Psoas muscle (tissue), 8 donors: ENCODE data around the gene CCDC51. TPM values are rescaled to one million over a fixed set of nuclear protein-coding genes. Genes with fewer than 3 reads are reported as not detected.

Experiments used
- ATAC-seq, 4 donors: fragments of 200-7000 bp; cut with Tn5 transposase; one replicate each; pipeline ENCODE4 v1.9.1; 2020; ENCODE audit warnings: moderate library complexity in 3 of 4, mild to moderate bottlenecking in 2 of 4
- DNase-seq, 2 donors: peaks; one replicate each; pipeline ENCODE4 v3.0.0-alpha.2; 2020
- H3K27ac ChIP-seq: fragments of 200-600 bp; one replicate; pipeline ENCODE4 v1.8.0; 2022
- H3K27me3 ChIP-seq, 3 donors: fragments of 200-600 bp in 1 of 3; one replicate each; pipeline versions ENCODE4 v1.6.1 to v1.8.0; 2013 to 2022; ENCODE audit warnings: low read length in 2 of 3, mild to moderate bottlenecking in 2 of 3, moderate library complexity in 1 of 3; ENCODE audit not compliant: insufficient read depth in 3 of 3
- H3K36me3 ChIP-seq, 2 donors: fragments of 200-600 bp in 1 of 2; one replicate each; pipeline versions ENCODE4 v1.6.1 to v1.8.0; 2013 to 2022; ENCODE audit warnings: low read depth in 1 of 2, mild to moderate bottlenecking in 1 of 2, moderate library complexity in 1 of 2; ENCODE audit not compliant: insufficient read depth in 1 of 2
- H3K4me1 ChIP-seq: fragments of 200-600 bp; one replicate; pipeline ENCODE4 v1.8.0; 2022
- H3K4me3 ChIP-seq: fragments of 200-600 bp; one replicate; pipeline ENCODE4 v1.8.0; 2022; ENCODE audit warnings: mild to moderate bottlenecking
- H3K9me3 ChIP-seq: fragments of 200-600 bp; one replicate; pipeline ENCODE4 v1.8.0; 2022
- CTCF ChIP-seq: fragments of 200-600 bp; IDR thresholded peaks from one replicate; pipeline ENCODE4 v1.8.0; 2022; ENCODE audit warnings: antibody characterized with exemption
- WGBS, 3 donors: extraction: QIAGEN DNeasy Blood & Tissue Kit; methylation state at CpG; one replicate each; pipeline versions ENCODE4 v1.1.6 to v1.1.7; 2013; 5-methylcytosine and 5-hydroxymethylcytosine counted together
- intact Hi-C, 2 donors: fragments of 100-400 bp; cut with DNase I; formaldehyde crosslinking; loops; one replicate each; pipeline versions ENCODE4 v1.11.0 to v1.14.2; 2022
- polyA plus RNA-seq, 3 donors: library from polyadenylated mRNA; stranded (reverse); fragments of 200-250 nt; gene quantifications; one replicate each; pipeline ENCODE4 v1.2.3, GENCODE V29; 2013
- total RNA-seq, 4 donors: library from RNA; stranded (reverse); fragmentation: NEBNext Ultra II Directional in 2 of 4; extraction: Animal tissue kit (Norgen Biotek cat#: 25700) in 2 of 4; gene quantifications; one replicate each; pipeline versions ENCODE4 v1.2.1 to v1.2.4, GENCODE V29; 2021 to 2023
- donor health status: healthy with polysubstance abuse.
- donor health status: DM: no; HTN: no; CAD: no; lungs with moderate emphysema.
- donor health status: Bipolar disorder and iron deficiency.
- donor health status: healthy.
- donor health status: DM: yes; HTN: yes; CAD: no.
- donor health status: DM: no; HTN: no; CAD: no.
- donor health status: DM: no; HTN: no; CAD: no.
- donor health status: DM: yes; HTN: yes; CAD: no.

CCDC51 gene
- total and polyA plus RNA-seq, 7 donors: 5.3 to 19.6 (median 7.7) TPM

- no peaks in the 10 kb centered on the region for H3K9me3 ChIP-seq
- no peak for ATAC-seq
- peaks cover 0 to 8% of the 10 kb centered on the region in 2 donors for H3K36me3 ChIP-seq
- intact Hi-C loops: no loop called here
- peak overlapping the region; percentile 79 for H3K4me3 ChIP-seq
- peaks cover 19% of the 10 kb centered on the region for H3K4me1 ChIP-seq
- H3K27ac ChIP-seq: peak overlapping the region; percentile 86
- WGBS, 3 donors: 70 to 78% (median 75%) methylated on average over 5 of the region's 5 CpGs
- no peak for TF ChIP-seq CTCF
- H3K27me3 ChIP-seq: no peaks in the 10 kb centered on the region
- no peak for DNase-seq
Measured at GRCh38 chr3:48473617-48473952, 33.7 kb upstream of the CCDC51 start.

- intact Hi-C loops: no loop called here
- H3K9me3 ChIP-seq: no peaks in the 10 kb centered on the region
- WGBS, 3 donors: 9% methylated on average over 15 to 17 of the region's 17 CpGs
- peak overlapping the region; percentile 86 for H3K27ac ChIP-seq
- peaks cover 20% of the 10 kb centered on the region for H3K4me1 ChIP-seq
- peaks cover 0 to 13% of the 10 kb centered on the region in 2 donors for H3K36me3 ChIP-seq
- peak overlapping the region; percentile 79 for H3K4me3 ChIP-seq
- peak; percentile 81 to 92 (median 88) for ATAC-seq
- peak; percentile 92 to 93 for DNase-seq
- no peaks in the 10 kb centered on the region for H3K27me3 ChIP-seq
- peak; percentile 36 for TF ChIP-seq CTCF
Measured at GRCh38 chr3:48472923-48473616, 33.2 kb upstream of the CCDC51 start.

- DNase-seq (no peak), ATAC-seq (peak in 3 of 4 donors; percentile 30 to 50 (median 31))
- TF ChIP-seq CTCF: no peak
- 10 to 26% (median 14%) methylated on average over 5 of the region's 5 CpGs for WGBS, 3 donors
- Histone ChIP-seq H3K27ac (peak overlapping the region; percentile 86), H3K36me3 (peaks cover 0 to 15% of the 10 kb centered on the region in 2 donors), H3K4me1 (peaks cover 25% of the 10 kb centered on the region), H3K9me3 (no peaks in the 10 kb centered on the region), H3K4me3 (peak overlapping the region; percentile 79), H3K27me3 (no peaks in the 10 kb centered on the region)
- intact Hi-C loops: no loop called here
Measured at GRCh38 chr3:48472673-48472922, 32.7 kb upstream of the CCDC51 start.

GRCh38 chr3:48470286-48470685 is 30.4 kb upstream of the CCDC51 start:
- Histone ChIP-seq H3K9me3 (no peaks in the 10 kb centered on the region), H3K27me3 (no peaks in the 10 kb centered on the region), H3K4me3 (no peak overlapping the region), H3K27ac (no peak overlapping the region), H3K4me1 (peaks cover 38% of the 10 kb centered on the region), H3K36me3 (peaks cover 0 to 15% of the 10 kb centered on the region in 2 donors)
- intact Hi-C loops: no loop called here
- DNase-seq (no peak), ATAC-seq (no peak)
- no peak for TF ChIP-seq CTCF
- WGBS, 3 donors: 42 to 67% (median 45%) methylated on average over 1 of the region's 1 CpG
